Neural progenitor cell (in vitro differentiated cells): ENCODE results near the gene TMOD4. TPM values are rescaled to one million over a fixed set of nuclear protein-coding genes. Genes with fewer than 3 reads are reported as not detected.
"Not testable (repeated sequence)": the region's sequence is repeated elsewhere in the genome, so short reads cannot be mapped to it uniquely, and the experiment has no call there.

Experiments
- DNase-seq: peaks from one replicate; pipeline ENCODE4 v3.0.0-alpha.2; 2016; ENCODE audit warnings: low spot score
- H2AFZ ChIP-seq: fragments of 200-600 bp; sonication (generic); replicated peaks from 2 replicates; pipeline ENCODE4 v1.6.1; 2016; ENCODE audit warnings: antibody characterized with exemption
- H3F3A ChIP-seq: fragments of 200-600 bp; sonication (generic); 2 replicates; pipeline ENCODE4 v1.6.1; 2016; ENCODE audit warnings: antibody characterized with exemption, low read depth
- H3K27ac ChIP-seq: fragments of 200-600 bp; sonication (generic); 2 replicates; pipeline ENCODE4 v1.5.1; 2016; ENCODE audit warnings: mild to moderate bottlenecking
- H3K27me3 ChIP-seq: fragments of 200-600 bp; sonication (generic); 2 replicates; pipeline ENCODE4 v1.6.1; 2016; ENCODE audit warnings: mild to moderate bottlenecking, moderate library complexity
- H3K36me3 ChIP-seq: fragments of 200-600 bp; sonication (generic); 2 replicates; pipeline ENCODE4 v1.5.1; 2016
- H3K4me1 ChIP-seq: fragments of 200-600 bp; sonication (generic); 2 replicates; pipeline ENCODE4 v1.6.1; 2016; ENCODE audit warnings: mixed run types
- H3K4me2 ChIP-seq: fragments of 200-600 bp; sonication (generic); 2 replicates; pipeline ENCODE4 v1.6.1; 2016
- H3K4me3 ChIP-seq: fragments of 200-600 bp; sonication (generic); 2 replicates; pipeline ENCODE4 v1.5.1; 2016
- H3K79me2 ChIP-seq: fragments of 200-600 bp; sonication (generic); 2 replicates; pipeline ENCODE4 v1.6.1; 2016; ENCODE audit warnings: low read depth
- H3K9ac ChIP-seq: fragments of 200-600 bp; sonication (generic); 2 replicates; pipeline ENCODE4 v1.6.1; 2016
- H3K9me3 ChIP-seq: fragments of 200-600 bp; sonication (generic); 2 replicates; pipeline ENCODE4 v1.5.1; 2016; ENCODE audit warnings: low read depth
- H4K20me1 ChIP-seq: fragments of 200-600 bp; sonication (generic); 2 replicates; pipeline ENCODE4 v1.6.1; 2016; ENCODE audit warnings: low read depth
- H3K27ac Mint-ChIP-seq: 3 replicates; pipeline ENCODE4 v1.8.0; 2021; ENCODE audit warnings: mixed read lengths
- H3K27me3 Mint-ChIP-seq: 2 replicates; pipeline ENCODE4 v1.8.0; 2022; ENCODE audit warnings: low read depth, mild to moderate bottlenecking, inconsistent platforms, moderate library complexity, mixed read lengths; ENCODE audit not compliant: insufficient read depth
- H3K36me3 Mint-ChIP-seq: 3 replicates; pipeline ENCODE4 v1.8.0; 2021; ENCODE audit warnings: mixed read lengths
- H3K4me1 Mint-ChIP-seq: 3 replicates; pipeline ENCODE4 v1.8.0; 2021; ENCODE audit warnings: mixed read lengths
- H3K4me3 Mint-ChIP-seq: 3 replicates; pipeline ENCODE4 v1.8.0; 2021; ENCODE audit warnings: mild to moderate bottlenecking, moderate library complexity, mixed read lengths
- H3K9me3 Mint-ChIP-seq: 3 replicates; pipeline ENCODE4 v1.8.0; 2020; ENCODE audit warnings: mixed read lengths
- CTCF ChIP-seq: fragments of 200-600 bp; sonication (generic); IDR thresholded peaks from 2 replicates; pipeline ENCODE4 v1.5.1; 2017; ENCODE audit warnings: antibody characterized with exemption, mild to moderate bottlenecking
- EZH2 ChIP-seq: fragments of 200-600 bp; sonication (generic); IDR thresholded peaks from 2 replicates; pipeline ENCODE4 v1.6.1; 2017; ENCODE audit warnings: antibody characterized with exemption, mild to moderate bottlenecking, moderate library complexity
- EZH2phosphoT487 ChIP-seq: fragments of 200-600 bp; sonication (generic); IDR thresholded peaks from 2 replicates; pipeline ENCODE4 v1.6.1; 2017; ENCODE audit warnings: antibody characterized with exemption
- total RNA-seq: library from RNA; depleted of rRNA; stranded (reverse); fragments of >200 nt; gene quantifications from 2 replicates; pipeline ENCODE4 v1.2.3, GENCODE V29; 2015; ENCODE audit warnings: low replicate concordance

Gene TMOD4
- total RNA-seq, 1 donor from 2014 or later = not detected

GRCh38 chr1:151213560-151213959 is 37.8 kb upstream of the TMOD4 start:
- no peak overlapping the region for H3K27ac Mint-ChIP-seq
- H3K36me3 ChIP-seq = no peaks in the 10 kb centered on the region
- H3K4me3 ChIP-seq = no peak overlapping the region
- no peak overlapping the region for H3K9ac ChIP-seq
- H3K4me2 ChIP-seq = no peak overlapping the region
- H3K4me1 ChIP-seq = no peaks in the 10 kb centered on the region
- no peak overlapping the region for H3K27ac ChIP-seq
- peaks cover 100% of the 10 kb centered on the region for H3K79me2 ChIP-seq
- peaks cover 25% of the 10 kb centered on the region for H3K36me3 Mint-ChIP-seq
- H3K27me3 ChIP-seq = no peaks in the 10 kb centered on the region
- no peaks in the 10 kb centered on the region for H3K9me3 Mint-ChIP-seq
- no peak for DNase-seq
- TF ChIP-seq CTCF = no peak
- no peak for TF ChIP-seq EZH2phosphoT487
- TF ChIP-seq EZH2 = no peak
- H3K4me3 Mint-ChIP-seq = no peak overlapping the region
- peaks cover 5% of the 10 kb centered on the region for H3F3A ChIP-seq
- H3K4me1 Mint-ChIP-seq = peaks cover 2% of the 10 kb centered on the region
- H3K27me3 Mint-ChIP-seq = peaks cover 3% of the 10 kb centered on the region
- H3K9me3 ChIP-seq = no peaks in the 10 kb centered on the region
- H4K20me1 ChIP-seq = peaks cover 93% of the 10 kb centered on the region
- no peak overlapping the region for H2AFZ ChIP-seq

GRCh38 chr1:151211972-151212705 is 36.4 kb upstream of the TMOD4 start:
- Mint-ChIP-seq H3K4me1 (peaks cover 2% of the 10 kb centered on the region), H3K4me3 (no peak overlapping the region), H3K9me3 (no peaks in the 10 kb centered on the region), H3K27me3 (peaks cover 3% of the 10 kb centered on the region), H3K27ac (peak overlapping the region; percentile 59), H3K36me3 (peaks cover 23% of the 10 kb centered on the region)
- no peaks in the 10 kb centered on the region for H3K9me3 ChIP-seq
- H3K27ac ChIP-seq = no peak overlapping the region
- no peak overlapping the region for H2AFZ ChIP-seq
- H3K36me3 ChIP-seq = no peaks in the 10 kb centered on the region
- no peak overlapping the region for H3K4me2 ChIP-seq
- no peak overlapping the region for H3K9ac ChIP-seq
- peaks cover 92% of the 10 kb centered on the region for H4K20me1 ChIP-seq
- H3K4me3 ChIP-seq = no peak overlapping the region
- no peak for TF ChIP-seq EZH2
- no peak for TF ChIP-seq CTCF
- no peak for TF ChIP-seq EZH2phosphoT487
- H3K4me1 ChIP-seq = no peaks in the 10 kb centered on the region
- peaks cover 100% of the 10 kb centered on the region for H3K79me2 ChIP-seq
- DNase-seq = no peak
- H3K27me3 ChIP-seq = no peaks in the 10 kb centered on the region
- peaks cover 5% of the 10 kb centered on the region for H3F3A ChIP-seq

- peaks cover 3% of the 10 kb centered on the region for H3K27me3 Mint-ChIP-seq
- Histone ChIP-seq H3F3A (peaks cover 9% of the 10 kb centered on the region), H3K79me2 (peaks cover 100% of the 10 kb centered on the region), H4K20me1 (peaks cover 94% of the 10 kb centered on the region), H3K9me3 (no peaks in the 10 kb centered on the region), H3K9ac (no peak overlapping the region), H3K36me3 (peaks cover 4% of the 10 kb centered on the region), H3K4me1 (no peaks in the 10 kb centered on the region), H2AFZ (no peak overlapping the region), H3K4me3 (no peak overlapping the region), H3K4me2 (no peak overlapping the region), H3K27me3 (no peaks in the 10 kb centered on the region), H3K27ac (no peak overlapping the region)
- TF ChIP-seq EZH2phosphoT487 (no peak), EZH2 (no peak), CTCF (no peak)
- peaks cover 24% of the 10 kb centered on the region for H3K36me3 Mint-ChIP-seq
- H3K9me3 Mint-ChIP-seq = no peaks in the 10 kb centered on the region
- peaks cover 2% of the 10 kb centered on the region for H3K4me1 Mint-ChIP-seq
- no peak overlapping the region for H3K27ac Mint-ChIP-seq
- no peak for DNase-seq
- H3K4me3 Mint-ChIP-seq = no peak overlapping the region
Observed at GRCh38 chr1:151210830-151211229, 35.0 kb upstream of the TMOD4 start.

GRCh38 chr1:151205381-151205965 is 29.7 kb upstream of the TMOD4 start:
- peaks cover 14% of the 10 kb centered on the region for H3K36me3 Mint-ChIP-seq
- H2AFZ ChIP-seq, DNase-seq, H3K27ac Mint-ChIP-seq, H3K4me1 Mint-ChIP-seq, H3F3A ChIP-seq, H3K27ac ChIP-seq, H3K4me1 ChIP-seq, H3K9me3 ChIP-seq, H3K4me2 ChIP-seq, H3K9ac ChIP-seq, H3K9me3 Mint-ChIP-seq, H3K4me3 Mint-ChIP-seq, H3K27me3 ChIP-seq, H3K4me3 ChIP-seq, H3K27me3 Mint-ChIP-seq, H3K36me3 ChIP-seq: not testable (repeated sequence)
- H4K20me1 ChIP-seq = peaks cover 96% of the 10 kb centered on the region
- peaks cover 100% of the 10 kb centered on the region for H3K79me2 ChIP-seq
